Right lobe of liver (tissue), 6 donors: ENCODE results near the gene IL5RA. TPM values are rescaled to one million over a fixed set of nuclear protein-coding genes. Genes with fewer than 3 reads are reported as not detected.

Experiments
- ATAC-seq, 4 donors: fragments of 200-7000 bp; cut with Tn5 transposase; one replicate each; pipeline ENCODE4 v1.9.1; 2020; ENCODE audit warnings: mild to moderate bottlenecking in 4 of 4, moderate library complexity in 4 of 4
- DNase-seq, 3 donors: peaks; one replicate each; pipeline ENCODE4 v3.0.0-alpha.2; 2020
- H3K27ac ChIP-seq, 3 donors: fragments of 200-600 bp; one replicate each; pipeline ENCODE4 v1.8.0; 2022
- H3K27me3 ChIP-seq, 2 donors: fragments of 200-600 bp; one replicate each; pipeline ENCODE4 v1.8.0; 2022
- H3K36me3 ChIP-seq, 4 donors: fragments of 200-600 bp; sonication (generic) in 1 of 4; one replicate each; pipeline versions ENCODE4 v1.5.1 to v1.8.0; 2017 to 2022; ENCODE audit warnings: control low read depth in 1 of 4
- H3K4me1 ChIP-seq, 4 donors: fragments of 200-600 bp; sonication (generic) in 1 of 4; one replicate each; pipeline versions ENCODE4 v1.5.1 to v1.8.0; 2017 to 2022; ENCODE audit warnings: control low read depth in 1 of 4
- H3K4me3 ChIP-seq, 3 donors: fragments of 200-600 bp; one replicate each; pipeline ENCODE4 v1.8.0; 2022
- H3K9me3 ChIP-seq, 4 donors: fragments of 200-600 bp; sonication (generic) in 1 of 4; one replicate each; pipeline versions ENCODE4 v1.5.1 to v1.8.0; 2017 to 2022; ENCODE audit warnings: control low read depth in 1 of 4
- POLR2A ChIP-seq: fragments of 450-650 bp; IDR thresholded peaks from one replicate; pipeline ENCODE4 v1.6.1; 2017; ENCODE audit warnings: antibody characterized with exemption, mild to moderate bottlenecking
- WGBS: methylation state at CpG from one replicate; pipeline ENCODE4 v1.1.6; 2018; ENCODE audit warnings: low coverage, low lambda C conversion rate; ENCODE audit not compliant: insufficient coverage; ENCODE audit errors: missing lambda C conversion rate; 5-methylcytosine and 5-hydroxymethylcytosine counted together
- intact Hi-C, 2 donors: fragments of 100-400 bp; cut with DNase I; formaldehyde crosslinking; loops; one replicate each; pipeline versions ENCODE4 v1.11.2 to v1.14.1; 2022
- total RNA-seq, 6 experiments: library from RNA; depleted of rRNA in 2 of 6; stranded (reverse); fragments of >200 nt in 2 of 6; fragmentation: NEBNext Ultra II Directional in 3 of 6; extraction: Animal tissue kit (Norgen Biotek cat#: 25700) in 3 of 6; gene quantifications; one replicate each; pipeline versions ENCODE4 v1.1.0 to v1.2.4, GENCODE V29; 2016 to 2023
- TF ChIP-seq, protein P1 (sequence below), 4 donors: fragments of 200-600 bp in 3 of 4; fragments of 450-650 bp in 1 of 4; IDR thresholded peaks; one replicate each; pipeline versions ENCODE4 v1.5.1 to v1.8.0; 2016 to 2022; ENCODE audit warnings: antibody characterized with exemption in 4 of 4, mild to moderate bottlenecking in 2 of 4
- donor health status: DM: no; HTN: yes; CAD: no.
- donor health status: DM: no; HTN: no; CAD: no.
- donor health status: DM: no; HTN: no; CAD: no.
- donor health status: DM: no; HTN: yes; CAD: no.
- donor health status: DM: no; HTN: yes; CAD: no.

Gene IL5RA
- total RNA-seq, 6 experiments from 2014 or later, result not detected

DNA sequence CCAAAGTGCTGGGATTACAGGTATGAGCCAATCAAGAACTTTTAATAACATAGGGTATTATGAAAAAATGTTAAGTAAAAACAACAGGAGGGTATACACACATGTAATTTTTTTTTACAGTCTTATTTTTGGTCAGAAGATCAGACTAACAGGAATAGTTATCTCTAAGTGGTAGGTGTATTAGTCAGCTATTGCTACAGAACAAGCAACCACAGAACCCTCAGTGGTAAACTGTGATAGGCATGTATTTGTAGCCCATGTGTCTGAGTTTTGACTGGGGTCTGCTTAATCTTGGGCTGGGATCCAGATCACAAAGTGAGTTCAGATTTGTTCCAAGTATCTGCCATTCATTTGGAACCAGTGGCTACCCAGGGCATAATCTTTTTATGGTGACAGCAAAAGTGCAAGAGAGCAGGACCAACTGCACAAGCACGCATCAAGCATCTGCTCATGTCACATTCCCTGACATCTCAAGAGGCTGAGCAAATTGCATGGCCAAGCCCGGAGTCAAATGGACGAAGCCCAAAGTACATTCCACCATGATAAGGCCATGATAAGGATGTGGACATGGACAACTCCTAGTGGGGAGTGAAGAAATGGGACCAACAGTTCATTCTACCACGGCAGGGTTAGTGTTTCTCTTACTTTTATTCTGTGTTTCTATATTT lies 3.0 kb upstream of the IL5RA start:
- no peaks in the 10 kb centered on the region for H3K27me3 ChIP-seq
- TF ChIP-seq POLR2A, result no peak
- TF ChIP-seq, protein P1, sequence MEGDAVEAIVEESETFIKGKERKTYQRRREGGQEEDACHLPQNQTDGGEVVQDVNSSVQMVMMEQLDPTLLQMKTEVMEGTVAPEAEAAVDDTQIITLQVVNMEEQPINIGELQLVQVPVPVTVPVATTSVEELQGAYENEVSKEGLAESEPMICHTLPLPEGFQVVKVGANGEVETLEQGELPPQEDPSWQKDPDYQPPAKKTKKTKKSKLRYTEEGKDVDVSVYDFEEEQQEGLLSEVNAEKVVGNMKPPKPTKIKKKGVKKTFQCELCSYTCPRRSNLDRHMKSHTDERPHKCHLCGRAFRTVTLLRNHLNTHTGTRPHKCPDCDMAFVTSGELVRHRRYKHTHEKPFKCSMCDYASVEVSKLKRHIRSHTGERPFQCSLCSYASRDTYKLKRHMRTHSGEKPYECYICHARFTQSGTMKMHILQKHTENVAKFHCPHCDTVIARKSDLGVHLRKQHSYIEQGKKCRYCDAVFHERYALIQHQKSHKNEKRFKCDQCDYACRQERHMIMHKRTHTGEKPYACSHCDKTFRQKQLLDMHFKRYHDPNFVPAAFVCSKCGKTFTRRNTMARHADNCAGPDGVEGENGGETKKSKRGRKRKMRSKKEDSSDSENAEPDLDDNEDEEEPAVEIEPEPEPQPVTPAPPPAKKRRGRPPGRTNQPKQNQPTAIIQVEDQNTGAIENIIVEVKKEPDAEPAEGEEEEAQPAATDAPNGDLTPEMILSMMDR (IDR thresholded peaks at IDR 0.05), result no peak
- ATAC-seq (no peak), DNase-seq (no peak)
- intact Hi-C loops, result no loop called here
- no peak overlapping the region for H3K4me3 ChIP-seq
- H3K4me1 ChIP-seq, result no peaks in the 10 kb centered on the region
- no peak overlapping the region for H3K27ac ChIP-seq
- no peaks in the 10 kb centered on the region for H3K9me3 ChIP-seq
- no peaks in the 10 kb centered on the region for H3K36me3 ChIP-seq
- 30% methylated on average over 4 of the region's 4 CpGs for WGBS

DNA sequence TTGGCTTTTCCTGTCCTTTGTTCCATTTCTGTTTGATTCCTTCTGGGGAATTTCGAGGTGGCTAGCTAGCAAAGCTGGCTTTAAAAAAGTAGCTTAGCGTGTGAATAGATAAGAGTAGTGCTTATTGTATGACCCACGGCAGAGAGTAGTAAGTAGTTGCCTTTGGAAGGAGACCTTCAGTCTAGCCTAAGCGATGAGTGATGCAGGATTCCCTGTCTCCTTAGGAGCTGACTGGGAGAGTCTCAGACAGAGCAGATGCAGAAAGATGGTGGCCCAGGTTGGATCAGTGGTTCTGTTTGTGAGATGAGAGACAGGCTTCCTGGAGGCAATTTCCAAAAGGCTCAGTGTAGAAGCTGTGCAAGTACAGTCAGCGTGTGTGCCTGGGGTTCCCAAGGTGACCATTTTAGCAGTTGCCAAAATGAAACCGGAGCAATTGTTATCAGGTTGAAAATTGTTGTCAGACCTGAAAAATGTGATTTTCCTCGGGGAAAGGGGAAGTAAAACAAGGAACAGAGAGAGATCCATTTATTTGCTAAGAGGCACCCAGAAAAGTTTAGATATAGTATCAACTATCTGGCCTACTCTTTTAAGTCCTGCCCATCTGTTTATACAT lies 681 bp upstream of the IL5RA start:
- 56% methylated on average over 7 of the region's 7 CpGs for WGBS
- DNase-seq (no peak), ATAC-seq (no peak)
- H3K4me1 ChIP-seq, result no peaks in the 10 kb centered on the region
- intact Hi-C loops, result no loop called here
- H3K27me3 ChIP-seq, result no peaks in the 10 kb centered on the region
- no peak overlapping the region for H3K4me3 ChIP-seq
- H3K27ac ChIP-seq, result no peak overlapping the region
- TF ChIP-seq, protein P1 (IDR thresholded peaks at IDR 0.05), result no peak
- no peak for TF ChIP-seq POLR2A
- H3K36me3 ChIP-seq, result no peaks in the 10 kb centered on the region
- H3K9me3 ChIP-seq, result no peaks in the 10 kb centered on the region

DNA sequence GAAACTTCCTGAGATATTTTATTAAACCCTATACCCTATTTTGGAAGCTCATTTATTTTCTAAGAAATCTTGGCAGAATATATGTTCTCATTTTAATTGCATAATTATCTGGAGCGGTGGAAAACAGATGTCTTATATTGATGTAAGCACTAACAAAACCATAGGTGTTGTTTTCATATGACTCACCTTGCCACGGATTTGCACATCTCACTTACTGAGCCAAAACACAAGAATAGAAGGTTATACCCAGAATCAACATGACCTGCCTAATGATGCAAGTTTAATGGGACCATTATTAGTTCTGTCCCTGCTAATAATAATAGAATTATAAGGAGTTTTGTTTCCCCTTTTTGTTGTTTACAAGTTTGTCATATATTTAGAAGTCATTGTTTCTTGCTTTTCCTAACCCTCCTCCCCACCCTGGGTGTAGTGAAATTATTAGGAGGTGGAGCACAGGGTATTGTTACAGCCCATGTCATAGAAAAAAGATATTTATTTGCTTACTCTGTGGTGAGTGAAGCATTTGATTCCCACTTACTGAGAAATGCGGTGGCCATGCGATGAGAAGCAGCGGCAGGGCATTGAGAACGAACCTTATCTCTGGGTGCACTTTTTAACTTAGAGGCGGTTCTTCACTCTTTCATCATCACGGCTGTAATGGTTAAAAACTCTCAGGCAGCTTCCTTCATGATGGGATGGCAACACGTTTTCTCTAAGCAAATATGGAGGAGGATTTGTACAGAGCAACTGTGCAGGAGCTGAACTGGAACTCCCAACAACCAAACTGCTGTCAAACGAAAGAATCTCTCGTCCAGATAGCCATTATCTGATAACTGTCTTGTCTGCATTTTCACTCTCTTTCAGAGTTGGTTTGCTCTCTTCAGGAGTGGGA lies 521 bp downstream of the IL5RA start:
- H3K4me1 ChIP-seq, result no peaks in the 10 kb centered on the region
- DNase-seq (no peak), ATAC-seq (no peak)
- WGBS, result 28% methylated on average over 11 of the region's 11 CpGs
- no peaks in the 10 kb centered on the region for H3K27me3 ChIP-seq
- no peaks in the 10 kb centered on the region for H3K36me3 ChIP-seq
- H3K4me3 ChIP-seq, result no peak overlapping the region
- TF ChIP-seq, protein P1 (IDR thresholded peaks at IDR 0.05), result no peak
- no peak overlapping the region for H3K27ac ChIP-seq
- no peaks in the 10 kb centered on the region for H3K9me3 ChIP-seq
- intact Hi-C loops, result no loop called here

DNA sequence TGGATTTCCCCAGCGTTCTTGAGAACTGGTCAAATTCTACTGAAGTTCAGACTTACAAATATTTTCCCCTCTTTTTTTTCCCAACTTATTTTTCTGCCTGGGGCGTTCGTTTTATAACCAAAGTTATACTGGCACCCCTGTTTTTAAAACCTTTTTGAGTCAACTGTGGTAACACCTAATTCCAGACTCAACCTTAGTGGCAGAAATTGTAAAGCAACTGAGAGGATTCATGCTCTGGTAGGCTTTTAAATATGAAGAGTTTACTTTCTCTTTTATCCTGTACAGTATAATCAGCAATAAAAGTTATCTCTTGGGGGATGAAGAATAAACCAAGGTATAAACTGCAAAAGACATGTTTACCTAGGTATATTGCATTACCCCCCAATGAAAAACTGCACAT lies 2.3 kb downstream of the IL5RA start:
- ATAC-seq (no peak), DNase-seq (no peak)
- intact Hi-C loops, result no loop called here
- Histone ChIP-seq H3K9me3 (no peaks in the 10 kb centered on the region), H3K27me3 (no peaks in the 10 kb centered on the region), H3K4me3 (no peak overlapping the region), H3K27ac (no peak overlapping the region), H3K4me1 (no peaks in the 10 kb centered on the region), H3K36me3 (no peaks in the 10 kb centered on the region)
- TF ChIP-seq, protein P1 (IDR thresholded peaks at IDR 0.05), result no peak
- no peak for TF ChIP-seq POLR2A
- 31% methylated on average over 3 of the region's 3 CpGs for WGBS
